SK-N-MC (cell line): Measurements from ENCODE around the gene REEP5.

Experiments
- EZH2 ChIP-seq: fragments of 200-600 bp; sonication (generic); IDR thresholded peaks from one replicate; pipeline ENCODE4 v1.6.1; 2017; ENCODE audit warnings: antibody characterized with exemption
- POLR2AphosphoS5 ChIP-seq: IDR thresholded peaks from 2 replicates; pipeline ENCODE4 v1.6.1; 2012; ENCODE audit warnings: mild to moderate bottlenecking, low read depth, low read length, borderline replicate concordance

- TF ChIP-seq POLR2AphosphoS5 = no peak
- TF ChIP-seq EZH2 = no peak
Observed at GRCh38 chr5:112956606-112957005, 34.6 kb upstream of the REEP5 start.
